Glutamatergic neuron (in vitro differentiated cells): ENCODE measurements around the gene SLC9A3. TPM values are rescaled to one million over a fixed set of nuclear protein-coding genes. Genes with fewer than 3 reads are reported as not detected.

Experiments
- DNase-seq: peaks from one replicate; pipeline ENCODE4 v3.0.0; 2022
- H3K27ac Mint-ChIP-seq: one replicate; pipeline ENCODE4 v1.8.0; 2020; ENCODE audit warnings: mild to moderate bottlenecking, mixed read lengths, inconsistent platforms; ENCODE audit not compliant: unreplicated experiment
- H3K27me3 Mint-ChIP-seq: one replicate; pipeline ENCODE4 v1.8.0; 2020; ENCODE audit warnings: mild to moderate bottlenecking, moderate library complexity, mixed read lengths, inconsistent platforms; ENCODE audit not compliant: unreplicated experiment
- H3K36me3 Mint-ChIP-seq: one replicate; pipeline ENCODE4 v1.8.0; 2020; ENCODE audit warnings: mild to moderate bottlenecking, mixed read lengths, inconsistent platforms; ENCODE audit not compliant: unreplicated experiment
- H3K4me1 Mint-ChIP-seq: one replicate; pipeline ENCODE4 v1.8.0; 2020; ENCODE audit warnings: mild to moderate bottlenecking, low read depth, mixed read lengths, inconsistent platforms; ENCODE audit not compliant: unreplicated experiment
- H3K4me3 Mint-ChIP-seq: one replicate; pipeline ENCODE4 v1.8.0; 2020; ENCODE audit warnings: mild to moderate bottlenecking, mixed read lengths, inconsistent platforms; ENCODE audit not compliant: unreplicated experiment
- H3K9me3 Mint-ChIP-seq: one replicate; pipeline ENCODE4 v1.8.0; 2020; ENCODE audit warnings: mild to moderate bottlenecking, moderate library complexity, mixed read lengths, inconsistent platforms; ENCODE audit not compliant: unreplicated experiment
- CTCF ChIP-seq: fragments of 200-600 bp; sonication (generic); IDR thresholded peaks from one replicate; pipeline ENCODE4 v1.5.0; 2021; ENCODE audit not compliant: partially characterized antibody, unreplicated experiment
- total RNA-seq: library from RNA; stranded (reverse); fragmentation: NEBNext Ultra II Directional; extraction: Animal tissue kit (Norgen Biotek cat#: 25700); gene quantifications from one replicate; pipeline ENCODE4 v1.2.1, GENCODE V29; 2021; ENCODE audit not compliant: unreplicated experiment

Gene SLC9A3
- total RNA-seq, 1 donor from 2014 or later: 1.1 TPM

- DNase-seq: no peak
- Mint-ChIP-seq H3K27ac (no peak overlapping the region), H3K36me3 (no peaks in the 10 kb centered on the region), H3K27me3 (no peaks in the 10 kb centered on the region), H3K4me3 (no peak overlapping the region), H3K9me3 (peaks cover 8% of the 10 kb centered on the region), H3K4me1 (no peaks in the 10 kb centered on the region)
- no peak for TF ChIP-seq CTCF
Measured at GRCh38 chr5:505951-506525, 18.2 kb downstream of the SLC9A3 start.

- Mint-ChIP-seq H3K9me3 (peaks cover 6% of the 10 kb centered on the region), H3K36me3 (no peaks in the 10 kb centered on the region), H3K27me3 (peaks cover under 1% of the 10 kb centered on the region), H3K27ac (no peak overlapping the region), H3K4me1 (no peaks in the 10 kb centered on the region), H3K4me3 (no peak overlapping the region)
- TF ChIP-seq CTCF: no peak
- DNase-seq: no peak
Measured at GRCh38 chr5:504326-505154, 19.7 kb downstream of the SLC9A3 start.

- peaks cover 6% of the 10 kb centered on the region for H3K9me3 Mint-ChIP-seq
- no peak overlapping the region for H3K27ac Mint-ChIP-seq
- TF ChIP-seq CTCF: no peak
- H3K4me3 Mint-ChIP-seq: no peak overlapping the region
- H3K36me3 Mint-ChIP-seq: no peaks in the 10 kb centered on the region
- DNase-seq: no peak
- peaks cover 7% of the 10 kb centered on the region for H3K27me3 Mint-ChIP-seq
- H3K4me1 Mint-ChIP-seq: no peaks in the 10 kb centered on the region
Measured at GRCh38 chr5:502325-503079, 21.7 kb downstream of the SLC9A3 start.

GRCh38 chr5:501831-502184 lies 22.4 kb downstream of the SLC9A3 start:
- no peaks in the 10 kb centered on the region for H3K4me1 Mint-ChIP-seq

More at GRCh38 chr5:501831-502184, 22.4 kb downstream of the SLC9A3 start:
- Mint-ChIP-seq H3K9me3 (peaks cover 6% of the 10 kb centered on the region), H3K4me3 (no peak overlapping the region), H3K27me3 (peaks cover 7% of the 10 kb centered on the region), H3K36me3 (no peaks in the 10 kb centered on the region), H3K27ac (no peak overlapping the region)
- no peak for TF ChIP-seq CTCF
- no peak for DNase-seq
